ENCODE results near the gene FABP6. TPM values are rescaled to one million over a fixed set of nuclear protein-coding genes. Genes with fewer than 3 reads are reported as not detected.

The FABP6 gene, protein sequence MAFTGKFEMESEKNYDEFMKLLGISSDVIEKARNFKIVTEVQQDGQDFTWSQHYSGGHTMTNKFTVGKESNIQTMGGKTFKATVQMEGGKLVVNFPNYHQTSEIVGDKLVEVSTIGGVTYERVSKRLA
- not detected for total RNA-seq
- not detected for polyA plus RNA-seq

DNA sequence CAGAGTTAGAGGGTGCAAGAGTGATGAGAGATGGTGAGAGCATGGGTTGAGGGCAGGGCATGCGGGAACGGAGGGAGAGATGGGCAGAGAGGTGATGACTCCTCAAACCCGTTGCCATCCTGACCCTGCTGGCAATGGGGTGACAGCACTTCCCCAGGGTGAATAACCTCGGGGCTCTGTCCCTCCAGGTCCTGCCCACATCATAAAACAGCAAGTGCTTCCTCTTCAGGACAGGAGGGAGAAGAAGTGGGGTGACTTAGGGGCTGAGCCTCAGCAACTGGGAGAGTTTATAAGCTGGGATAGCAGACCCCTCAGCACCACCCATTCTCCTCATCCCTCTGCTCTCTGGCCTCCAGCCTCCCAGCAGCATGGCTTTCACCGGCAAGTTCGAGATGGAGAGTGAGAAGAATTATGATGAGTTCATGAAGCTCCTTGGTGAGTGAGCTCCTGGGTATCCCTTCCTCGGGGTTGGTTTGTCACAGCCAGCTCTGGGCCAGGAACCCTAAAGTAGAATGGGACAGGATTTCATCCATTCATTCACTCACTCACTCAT, at the start of gene FABP6:
Gene FABP6, plus strand, starts transcription at position 317 of the 553 bp plus-strand sequence. Its CDS starts 52 bp downstream, at position 369.
- no peaks in the 10 kb centered on the region for H3K4me1 ChIP-seq (ENCODE audit: control insufficient read depth, insufficient read depth, low read length, poor library complexity, severe bottlenecking)
- no peaks in the 10 kb centered on the region for H3K36me3 Mint-ChIP-seq
- no peaks in the 10 kb centered on the region for H3K36me3 ChIP-seq (ENCODE audit: control insufficient read depth, insufficient read depth, low read length)
- H3K27me3 Mint-ChIP-seq, result peaks cover 6% of the 10 kb centered on the region
- no peaks in the 10 kb centered on the region for H3K4me1 Mint-ChIP-seq
- H3K9me3 Mint-ChIP-seq, result no peaks in the 10 kb centered on the region
- H3K27ac Mint-ChIP-seq, result no peak within 1 kb of the TSS
- no peak within 1 kb of the TSS for H3K4me3 Mint-ChIP-seq
- H3K27me3 ChIP-seq (ENCODE audit: control insufficient read depth, insufficient read depth, low read length), result no peaks in the 10 kb centered on the region
- H3K27ac ChIP-seq (ENCODE audit: insufficient read depth, low read length, poor library complexity, severe bottlenecking), result no peak within 1 kb of the TSS
- no peak for DNase-seq
- ATAC-seq (ENCODE audit: low read depth in 2 of 2), result no peak
- H3K4me3 ChIP-seq (ENCODE audit: low read depth, low read length), result no peak within 1 kb of the TSS
- no peaks in the 10 kb centered on the region for H3K9me3 ChIP-seq (ENCODE audit: control insufficient read depth in 2 of 2, low read length in 2 of 2)

DNA sequence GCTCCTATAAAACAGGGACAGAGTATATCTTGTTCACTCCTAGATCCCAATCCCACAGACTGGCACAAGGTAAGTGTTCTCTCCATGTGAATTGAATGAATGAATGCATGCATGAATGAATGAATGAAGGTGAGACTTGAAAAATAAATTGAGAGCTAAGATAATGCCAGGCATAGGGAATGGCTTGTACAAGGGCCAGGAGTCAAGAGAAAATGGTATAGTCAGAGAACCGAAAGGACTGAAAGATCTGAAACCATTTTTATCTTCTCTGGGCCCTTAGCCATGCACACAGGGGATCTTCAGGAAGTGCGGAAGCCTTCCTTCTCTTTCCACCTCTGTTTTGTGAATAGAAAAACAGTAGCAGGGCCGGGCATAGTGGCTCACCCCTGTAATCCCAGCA, 48.4 kb upstream of the FABP6 start:
- H3K4me1 ChIP-seq (ENCODE audit: control insufficient read depth, insufficient read depth, low read length, poor library complexity, severe bottlenecking), result no peaks in the 10 kb centered on the region
- Mint-ChIP-seq H3K4me1 (no peaks in the 10 kb centered on the region), H3K4me3 (no peak overlapping the region), H3K9me3 (peaks cover 0 to 5% (median 0%) of the 10 kb centered on the region in 7 donors), H3K27ac (no peak overlapping the region), H3K36me3 (no peaks in the 10 kb centered on the region), H3K27me3 (peaks cover 14% of the 10 kb centered on the region)
- no peak overlapping the region for H3K4me3 ChIP-seq (ENCODE audit: low read depth, low read length)
- DNase-seq (no peak), ATAC-seq (ENCODE audit: low read depth in 2 of 2) (no peak)
- H3K9me3 ChIP-seq (ENCODE audit: control insufficient read depth in 2 of 2, low read length in 2 of 2), result no peaks in the 10 kb centered on the region
- no peak overlapping the region for H3K27ac ChIP-seq (ENCODE audit: insufficient read depth, low read length, poor library complexity, severe bottlenecking)
- no peaks in the 10 kb centered on the region for H3K27me3 ChIP-seq (ENCODE audit: control insufficient read depth, insufficient read depth, low read length)
- no peaks in the 10 kb centered on the region for H3K36me3 ChIP-seq (ENCODE audit: control insufficient read depth, insufficient read depth, low read length)

DNA sequence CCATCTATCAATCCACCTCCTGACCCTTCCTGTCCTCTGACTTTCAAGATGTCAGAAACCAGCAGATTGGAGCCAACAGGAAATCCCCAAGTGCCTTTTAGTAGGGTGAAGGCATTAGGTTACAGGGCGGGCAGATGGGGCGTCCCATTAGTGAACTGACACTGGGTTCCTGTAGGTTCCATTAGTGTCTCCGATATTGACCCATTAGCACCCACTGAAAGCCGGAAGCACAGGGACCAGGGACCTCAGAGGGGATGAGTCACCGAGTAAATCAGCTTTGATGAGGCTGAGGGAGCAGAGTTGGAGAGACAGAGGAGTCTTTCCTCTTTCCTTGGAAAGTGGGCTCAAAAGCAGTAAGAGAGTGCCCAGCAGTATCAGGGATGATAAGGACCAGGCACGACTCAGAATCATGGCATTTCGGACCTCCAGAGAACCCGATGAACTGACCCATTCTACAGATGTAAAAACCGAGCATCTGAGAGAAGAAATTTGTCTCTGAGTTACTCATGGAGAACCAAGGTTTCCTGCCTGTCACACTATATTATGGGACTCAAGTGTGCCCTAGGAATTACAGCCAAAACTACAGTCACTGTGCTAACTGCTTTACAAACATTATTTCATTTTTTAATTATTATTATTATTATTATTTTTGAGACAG, 47.2 kb upstream of the FABP6 start:
- Mint-ChIP-seq H3K36me3 (no peaks in the 10 kb centered on the region), H3K27ac (no peak overlapping the region), H3K4me3 (no peak overlapping the region), H3K27me3 (peaks cover 14% of the 10 kb centered on the region), H3K9me3 (peaks cover 0 to 12% (median 2%) of the 10 kb centered on the region in 7 donors), H3K4me1 (no peaks in the 10 kb centered on the region)
- no peak overlapping the region for H3K27ac ChIP-seq (ENCODE audit: insufficient read depth, low read length, poor library complexity, severe bottlenecking)
- DNase-seq, result no peak
- no peaks in the 10 kb centered on the region for H3K4me1 ChIP-seq (ENCODE audit: control insufficient read depth, insufficient read depth, low read length, poor library complexity, severe bottlenecking)
- H3K4me3 ChIP-seq (ENCODE audit: low read depth, low read length), result no peak overlapping the region
- H3K36me3 ChIP-seq (ENCODE audit: control insufficient read depth, insufficient read depth, low read length), result no peaks in the 10 kb centered on the region
- no peaks in the 10 kb centered on the region for H3K27me3 ChIP-seq (ENCODE audit: control insufficient read depth, insufficient read depth, low read length)
- ATAC-seq (ENCODE audit: low read depth in 2 of 2), result no peak
- no peaks in the 10 kb centered on the region for H3K9me3 ChIP-seq (ENCODE audit: control insufficient read depth in 2 of 2, low read length in 2 of 2)

DNA sequence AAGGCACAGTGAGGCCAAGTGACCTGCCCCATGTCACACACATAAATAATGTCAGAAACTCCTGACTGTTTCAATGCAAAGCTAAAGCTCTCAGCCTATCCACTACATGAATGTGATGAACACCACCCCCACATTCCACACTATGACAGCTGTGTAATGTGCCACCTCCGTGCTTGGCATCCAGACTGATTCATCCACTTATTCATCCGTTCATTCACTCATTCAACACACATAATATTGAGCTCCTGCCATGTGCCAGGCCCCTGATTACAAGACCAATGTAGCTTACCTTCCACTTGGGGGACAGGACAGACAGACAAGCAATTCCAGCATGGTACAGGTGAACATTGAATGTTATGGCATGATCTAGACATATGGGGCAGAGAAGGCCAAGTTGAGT, 46.2 kb upstream of the FABP6 start:
- Mint-ChIP-seq H3K9me3 (peaks cover 0 to 12% (median 2%) of the 10 kb centered on the region in 7 donors), H3K36me3 (no peaks in the 10 kb centered on the region), H3K27me3 (peaks cover 14% of the 10 kb centered on the region), H3K4me3 (no peak overlapping the region), H3K27ac (no peak overlapping the region), H3K4me1 (no peaks in the 10 kb centered on the region)
- Histone ChIP-seq H3K27ac (ENCODE audit: insufficient read depth, low read length, poor library complexity, severe bottlenecking) (no peak overlapping the region), H3K9me3 (ENCODE audit: control insufficient read depth in 2 of 2, low read length in 2 of 2) (no peaks in the 10 kb centered on the region), H3K4me1 (ENCODE audit: control insufficient read depth, insufficient read depth, low read length, poor library complexity, severe bottlenecking) (no peaks in the 10 kb centered on the region), H3K36me3 (ENCODE audit: control insufficient read depth, insufficient read depth, low read length) (no peaks in the 10 kb centered on the region), H3K27me3 (ENCODE audit: control insufficient read depth, insufficient read depth, low read length) (no peaks in the 10 kb centered on the region), H3K4me3 (ENCODE audit: low read depth, low read length) (no peak overlapping the region)
- ATAC-seq (ENCODE audit: low read depth in 2 of 2), result no peak
- DNase-seq, result no peak

DNA sequence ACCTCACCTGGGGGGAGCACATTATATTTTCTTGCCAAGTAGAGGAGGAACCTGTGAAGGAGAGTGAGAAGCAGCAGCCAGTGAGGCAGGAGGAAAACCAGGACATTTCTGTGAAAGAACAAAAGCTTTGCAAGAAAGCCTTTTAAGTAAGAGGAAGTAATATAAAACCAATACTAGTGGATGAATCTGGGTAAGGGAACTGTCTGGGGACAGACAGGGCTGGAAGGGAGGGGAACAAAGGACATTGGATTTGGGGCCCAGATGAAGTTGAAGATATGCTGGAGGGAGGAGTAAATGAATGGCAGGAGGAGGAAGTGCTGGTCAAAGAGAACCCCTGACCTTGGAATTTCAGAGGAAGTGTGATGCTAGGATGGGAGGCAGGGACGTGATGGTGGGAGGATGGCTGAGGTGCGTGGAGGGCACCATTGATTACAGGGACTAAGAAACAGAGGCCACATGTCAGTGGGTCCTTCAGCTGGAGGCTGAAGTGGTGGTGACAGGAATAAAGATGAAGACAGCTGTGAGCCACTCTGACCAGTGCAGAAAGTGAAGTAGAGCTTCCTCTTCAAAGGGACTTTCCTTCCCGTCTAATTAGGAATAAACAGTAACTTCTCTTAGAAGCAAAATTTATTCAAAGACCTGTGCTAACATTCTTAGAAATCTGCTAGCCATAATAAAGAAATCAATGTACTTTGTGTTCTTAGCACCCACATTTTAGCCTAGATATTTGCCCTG, 43.5 kb upstream of the FABP6 start:
- Mint-ChIP-seq H3K4me3 (peak overlapping the region in 2 of 4 donors; percentile 28 to 39), H3K36me3 (no peaks in the 10 kb centered on the region), H3K4me1 (peaks cover 0 to 4% (median 0%) of the 10 kb centered on the region in 4 donors), H3K9me3 (peaks cover 0 to 12% (median 2%) of the 10 kb centered on the region in 7 donors), H3K27ac (no peak overlapping the region), H3K27me3 (peaks cover 21% of the 10 kb centered on the region)
- Histone ChIP-seq H3K4me1 (ENCODE audit: control insufficient read depth, insufficient read depth, low read length, poor library complexity, severe bottlenecking) (no peaks in the 10 kb centered on the region), H3K27me3 (ENCODE audit: control insufficient read depth, insufficient read depth, low read length) (no peaks in the 10 kb centered on the region), H3K4me3 (ENCODE audit: low read depth, low read length) (no peak overlapping the region), H3K36me3 (ENCODE audit: control insufficient read depth, insufficient read depth, low read length) (no peaks in the 10 kb centered on the region), H3K27ac (ENCODE audit: insufficient read depth, low read length, poor library complexity, severe bottlenecking) (no peak overlapping the region), H3K9me3 (ENCODE audit: control insufficient read depth in 2 of 2, low read length in 2 of 2) (no peaks in the 10 kb centered on the region)
- ATAC-seq (ENCODE audit: low read depth in 2 of 2) (no peak), DNase-seq (no peak)

DNA sequence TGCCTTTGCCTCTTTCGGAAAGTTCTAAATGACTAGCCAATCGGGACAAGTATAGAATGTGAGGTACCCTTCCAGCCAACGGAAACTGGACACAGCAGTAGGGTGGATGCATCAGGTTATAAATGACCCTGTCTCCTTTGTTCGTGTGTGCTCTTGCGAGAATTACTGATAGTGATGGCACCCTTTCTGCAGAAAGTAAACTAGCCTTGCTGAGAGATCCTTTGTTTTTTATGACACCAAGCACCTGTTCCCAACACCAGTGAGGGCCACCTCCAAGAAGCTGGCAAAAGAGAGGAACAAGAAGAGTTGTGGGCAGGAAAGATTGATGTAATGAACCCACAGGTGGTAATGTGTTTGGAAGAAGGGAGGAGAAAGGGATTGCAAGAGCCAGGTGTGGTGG, 42.8 kb upstream of the FABP6 start:
- no peak for DNase-seq
- Histone ChIP-seq H3K27ac (ENCODE audit: insufficient read depth, low read length, poor library complexity, severe bottlenecking) (no peak overlapping the region), H3K27me3 (ENCODE audit: control insufficient read depth, insufficient read depth, low read length) (no peaks in the 10 kb centered on the region), H3K36me3 (ENCODE audit: control insufficient read depth, insufficient read depth, low read length) (no peaks in the 10 kb centered on the region), H3K4me3 (ENCODE audit: low read depth, low read length) (no peak overlapping the region), H3K4me1 (ENCODE audit: control insufficient read depth, insufficient read depth, low read length, poor library complexity, severe bottlenecking) (no peaks in the 10 kb centered on the region), H3K9me3 (ENCODE audit: control insufficient read depth in 2 of 2, low read length in 2 of 2) (no peaks in the 10 kb centered on the region)
- Mint-ChIP-seq H3K4me3 (peak overlapping the region in 1 of 4 donors; percentile 1), H3K4me1 (peaks cover 0 to 4% (median 0%) of the 10 kb centered on the region in 4 donors), H3K9me3 (peaks cover 0 to 12% (median 2%) of the 10 kb centered on the region in 7 donors), H3K36me3 (no peaks in the 10 kb centered on the region), H3K27me3 (peaks cover 20% of the 10 kb centered on the region), H3K27ac (no peak overlapping the region)
- no peak for ATAC-seq (ENCODE audit: low read depth in 2 of 2)

DNA sequence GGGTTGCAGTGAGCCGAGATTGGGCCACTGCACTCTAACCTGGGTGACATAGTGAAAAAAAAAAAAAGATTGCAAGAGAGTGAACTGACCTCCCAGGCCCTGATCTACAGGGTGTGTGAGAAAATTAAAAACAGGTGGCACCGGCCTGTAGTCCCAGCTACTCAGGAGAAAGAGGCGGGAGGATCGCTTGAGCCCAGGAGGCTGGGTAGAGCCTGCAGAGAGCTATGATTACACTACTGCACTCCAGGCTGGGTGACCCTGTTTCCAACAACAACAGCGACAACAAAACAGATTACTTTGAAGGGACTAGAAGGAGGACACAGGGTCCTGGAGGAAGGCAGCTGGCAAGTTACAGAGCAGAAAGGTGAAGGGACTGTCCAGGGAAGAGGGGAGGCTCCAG, 42.2 kb upstream of the FABP6 start:
- DNase-seq, result no peak
- Mint-ChIP-seq H3K4me3 (peak overlapping the region in 1 of 4 donors; percentile 66), H3K36me3 (no peaks in the 10 kb centered on the region), H3K27me3 (peaks cover 17% of the 10 kb centered on the region), H3K27ac (no peak overlapping the region), H3K4me1 (peaks cover 0 to 4% (median 0%) of the 10 kb centered on the region in 4 donors), H3K9me3 (peaks cover 0 to 12% (median 2%) of the 10 kb centered on the region in 7 donors)
- Histone ChIP-seq H3K4me3 (ENCODE audit: low read depth, low read length) (no peak overlapping the region), H3K27me3 (ENCODE audit: control insufficient read depth, insufficient read depth, low read length) (no peaks in the 10 kb centered on the region), H3K36me3 (ENCODE audit: control insufficient read depth, insufficient read depth, low read length) (no peaks in the 10 kb centered on the region), H3K9me3 (ENCODE audit: control insufficient read depth in 2 of 2, low read length in 2 of 2) (no peaks in the 10 kb centered on the region), H3K4me1 (ENCODE audit: control insufficient read depth, insufficient read depth, low read length, poor library complexity, severe bottlenecking) (no peaks in the 10 kb centered on the region), H3K27ac (ENCODE audit: insufficient read depth, low read length, poor library complexity, severe bottlenecking) (no peak overlapping the region)
- no peak for ATAC-seq (ENCODE audit: low read depth in 2 of 2)

Data from CD4-positive, CD25-positive, alpha-beta regulatory T cell (primary cell).